SK-N-SH treated with all-trans-retinoic acid at 6 μM for 48 hours (cell line): ENCODE data around the gene SLC2A11.

Experiments used
- ATAC-seq: fragments of 200-7000 bp; cut with Tn5 transposase; 3 replicates; pipeline ENCODE4 v1.9.1; 2020; ENCODE audit warnings: mild to moderate bottlenecking, moderate library complexity
- ARNTL ChIP-seq: fragments of 450-650 bp; formaldehyde crosslinking; IDR thresholded peaks from 2 replicates; pipeline ENCODE4 v1.5.0; 2020; ENCODE audit warnings: low read depth, mild to moderate bottlenecking, moderate library complexity, borderline replicate concordance
- CSDC2 ChIP-seq: fragments of 250-450 bp; sonication (Bioruptor Pico); IDR thresholded peaks from 2 replicates; pipeline ENCODE4 v1.5.0; 2020; ENCODE audit warnings: mild to moderate bottlenecking, moderate library complexity
- ESRRG ChIP-seq: fragments of 250-450 bp; sonication (Bioruptor Pico); IDR thresholded peaks from 2 replicates; pipeline ENCODE4 v1.6.1; 2021; ENCODE audit warnings: mild to moderate bottlenecking
- GLIS3 ChIP-seq: fragments of 250-450 bp; sonication (Bioruptor Pico); IDR thresholded peaks from 2 replicates; pipeline ENCODE4 v1.5.0; 2020; ENCODE audit warnings: mild to moderate bottlenecking, moderate library complexity
- ISL1 ChIP-seq: fragments of 250-450 bp; sonication (Bioruptor Pico); IDR thresholded peaks from 2 replicates; pipeline ENCODE4 v2.1.2; 2022; ENCODE audit warnings: mild to moderate bottlenecking, moderate library complexity
- OSR1 ChIP-seq: fragments of 250-450 bp; sonication (Bioruptor Pico); IDR thresholded peaks from 2 replicates; pipeline ENCODE4 v1.8.0; 2022; ENCODE audit warnings: moderate library complexity, mild to moderate bottlenecking, inconsistent platforms
- RARB ChIP-seq: fragments of 250-450 bp; sonication (Bioruptor Pico); IDR thresholded peaks from 2 replicates; pipeline ENCODE4 v1.8.0; 2021; ENCODE audit warnings: mild to moderate bottlenecking, moderate library complexity
- TCF4 ChIP-seq: fragments of 250-450 bp; sonication (Bioruptor Pico); IDR thresholded peaks from 2 replicates; pipeline ENCODE4 v1.8.0; 2021; ENCODE audit warnings: mild to moderate bottlenecking, moderate library complexity, borderline replicate concordance
- TOX ChIP-seq: fragments of 250-450 bp; sonication (Bioruptor Pico); IDR thresholded peaks from 2 replicates; pipeline ENCODE4 v1.8.0; 2021; ENCODE audit warnings: mild to moderate bottlenecking, moderate library complexity, borderline replicate concordance
- ZC3H10 ChIP-seq: fragments of 250-450 bp; sonication (Bioruptor Pico); IDR thresholded peaks from 2 replicates; pipeline ENCODE4 v1.5.1; 2021; ENCODE audit warnings: mild to moderate bottlenecking, moderate library complexity
- ZFP3 ChIP-seq: fragments of 250-450 bp; sonication (Bioruptor Pico); IDR thresholded peaks from 2 replicates; pipeline ENCODE4 v1.5.0; 2020; ENCODE audit warnings: mild to moderate bottlenecking, moderate library complexity
- ZFP30 ChIP-seq: fragments of 450-650 bp; formaldehyde crosslinking; IDR thresholded peaks from 2 replicates; pipeline ENCODE4 v1.5.0; 2022; ENCODE audit warnings: mild to moderate bottlenecking, moderate library complexity
- ZNF565 ChIP-seq: fragments of 450-650 bp; formaldehyde crosslinking; conservative IDR thresholded peaks from 2 replicates; pipeline ENCODE4 v1.5.0; 2020; ENCODE audit warnings: low read depth, mild to moderate bottlenecking, moderate library complexity
- ZNF70 ChIP-seq: fragments of 450-650 bp; formaldehyde crosslinking; IDR thresholded peaks from 2 replicates; pipeline ENCODE4 v1.5.0; 2020; ENCODE audit warnings: mild to moderate bottlenecking, moderate library complexity
- ZNF8 ChIP-seq: fragments of 450-650 bp; formaldehyde crosslinking; IDR thresholded peaks from 2 replicates; pipeline ENCODE4 v1.5.0; 2020; ENCODE audit warnings: mild to moderate bottlenecking, moderate library complexity
- TF ChIP-seq, protein P1 (sequence below): fragments of 250-450 bp; sonication (Bioruptor Pico); IDR thresholded peaks from 2 replicates; pipeline ENCODE4 v1.8.0; 2020; ENCODE audit warnings: mild to moderate bottlenecking, moderate library complexity, borderline replicate concordance
- TF ChIP-seq, protein P2 (sequence below): fragments of 250-450 bp; sonication (Bioruptor Pico); IDR thresholded peaks from 2 replicates; pipeline ENCODE4 v1.5.0; 2020; ENCODE audit warnings: mild to moderate bottlenecking, moderate library complexity

Gene SLC2A11

DNA sequence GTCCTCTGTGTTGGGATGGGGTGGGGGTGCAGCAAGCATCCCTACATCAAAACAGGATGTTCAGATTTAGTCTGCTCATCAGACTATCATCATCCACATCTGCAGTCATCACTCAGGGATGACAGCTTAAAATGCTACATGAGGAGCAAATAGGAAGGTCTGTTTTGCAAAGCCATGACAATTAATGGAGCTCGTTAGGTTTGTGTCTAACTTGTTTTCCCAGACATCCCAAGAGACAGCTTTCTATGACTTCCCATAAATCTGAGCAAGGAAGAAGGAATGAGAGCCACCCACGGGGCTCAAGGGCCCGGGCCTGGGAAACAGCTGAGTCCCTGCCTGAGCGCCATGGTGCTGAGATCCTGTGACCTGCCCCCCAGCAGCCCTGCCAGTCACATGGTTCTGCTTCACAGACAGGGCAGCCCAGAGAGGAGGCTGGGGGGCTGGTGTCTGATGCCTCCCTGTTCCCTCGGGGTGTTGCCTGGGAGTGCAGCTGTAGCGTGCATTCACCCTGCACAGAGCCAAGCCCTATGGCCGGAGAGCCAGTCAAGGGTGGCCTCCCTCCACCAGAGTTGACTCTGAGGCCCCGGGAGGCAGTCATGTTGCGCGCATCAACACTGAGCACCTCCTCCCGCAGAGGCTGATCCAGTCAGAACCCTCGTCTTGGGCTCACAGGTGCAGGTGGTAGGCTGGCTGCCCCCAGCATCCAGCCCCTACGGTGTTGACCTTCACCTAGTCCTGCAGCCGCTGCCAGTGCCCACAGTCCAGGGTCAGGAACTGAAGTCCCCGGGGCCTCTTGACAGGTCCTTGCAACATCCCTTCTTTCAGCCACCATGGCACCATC lies 30.9 kb upstream of the SLC2A11 start (continued):
- TF ChIP-seq, protein P1, sequence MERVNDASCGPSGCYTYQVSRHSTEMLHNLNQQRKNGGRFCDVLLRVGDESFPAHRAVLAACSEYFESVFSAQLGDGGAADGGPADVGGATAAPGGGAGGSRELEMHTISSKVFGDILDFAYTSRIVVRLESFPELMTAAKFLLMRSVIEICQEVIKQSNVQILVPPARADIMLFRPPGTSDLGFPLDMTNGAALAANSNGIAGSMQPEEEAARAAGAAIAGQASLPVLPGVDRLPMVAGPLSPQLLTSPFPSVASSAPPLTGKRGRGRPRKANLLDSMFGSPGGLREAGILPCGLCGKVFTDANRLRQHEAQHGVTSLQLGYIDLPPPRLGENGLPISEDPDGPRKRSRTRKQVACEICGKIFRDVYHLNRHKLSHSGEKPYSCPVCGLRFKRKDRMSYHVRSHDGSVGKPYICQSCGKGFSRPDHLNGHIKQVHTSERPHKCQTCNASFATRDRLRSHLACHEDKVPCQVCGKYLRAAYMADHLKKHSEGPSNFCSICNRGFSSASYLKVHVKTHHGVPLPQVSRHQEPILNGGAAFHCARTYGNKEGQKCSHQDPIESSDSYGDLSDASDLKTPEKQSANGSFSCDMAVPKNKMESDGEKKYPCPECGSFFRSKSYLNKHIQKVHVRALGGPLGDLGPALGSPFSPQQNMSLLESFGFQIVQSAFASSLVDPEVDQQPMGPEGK (CRISPR knock-in tag), result no peak
- TF ChIP-seq ZNF565 (CRISPR knock-in tag), result no peak
- no peak for TF ChIP-seq OSR1 (CRISPR knock-in tag)

DNA sequence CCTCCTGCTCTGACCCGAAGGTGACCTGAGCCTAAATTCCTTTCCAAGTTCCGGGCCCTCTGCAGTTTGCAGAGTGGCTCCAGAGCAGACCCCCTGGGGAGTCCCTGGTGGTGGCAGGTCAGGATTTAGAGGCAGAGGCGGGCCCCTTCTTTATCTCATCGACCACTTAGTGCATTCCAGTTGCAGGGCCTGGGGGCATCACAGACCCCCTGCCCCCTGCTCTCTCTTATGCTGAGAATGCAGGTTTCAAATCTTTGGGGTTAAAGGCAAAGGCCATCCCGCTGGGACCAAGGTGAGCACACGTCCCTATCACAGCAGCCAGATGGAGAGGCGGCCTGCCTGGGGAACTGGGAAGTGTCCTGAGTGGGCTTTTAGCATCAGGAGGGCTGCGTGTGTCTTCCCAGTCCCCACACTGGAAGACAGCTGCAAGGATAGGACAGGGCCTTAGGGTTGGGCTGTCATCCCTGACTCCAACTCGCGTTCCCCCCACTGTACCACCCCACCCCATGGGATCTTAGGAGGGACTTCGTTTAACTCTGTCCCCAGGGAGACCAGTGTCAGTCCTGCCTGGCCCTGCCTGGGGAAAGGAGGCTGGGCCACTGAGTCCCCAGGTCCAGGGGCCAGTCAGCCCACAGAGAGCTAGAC lies 30.2 kb upstream of the SLC2A11 start:
- TF ChIP-seq, protein P2, sequence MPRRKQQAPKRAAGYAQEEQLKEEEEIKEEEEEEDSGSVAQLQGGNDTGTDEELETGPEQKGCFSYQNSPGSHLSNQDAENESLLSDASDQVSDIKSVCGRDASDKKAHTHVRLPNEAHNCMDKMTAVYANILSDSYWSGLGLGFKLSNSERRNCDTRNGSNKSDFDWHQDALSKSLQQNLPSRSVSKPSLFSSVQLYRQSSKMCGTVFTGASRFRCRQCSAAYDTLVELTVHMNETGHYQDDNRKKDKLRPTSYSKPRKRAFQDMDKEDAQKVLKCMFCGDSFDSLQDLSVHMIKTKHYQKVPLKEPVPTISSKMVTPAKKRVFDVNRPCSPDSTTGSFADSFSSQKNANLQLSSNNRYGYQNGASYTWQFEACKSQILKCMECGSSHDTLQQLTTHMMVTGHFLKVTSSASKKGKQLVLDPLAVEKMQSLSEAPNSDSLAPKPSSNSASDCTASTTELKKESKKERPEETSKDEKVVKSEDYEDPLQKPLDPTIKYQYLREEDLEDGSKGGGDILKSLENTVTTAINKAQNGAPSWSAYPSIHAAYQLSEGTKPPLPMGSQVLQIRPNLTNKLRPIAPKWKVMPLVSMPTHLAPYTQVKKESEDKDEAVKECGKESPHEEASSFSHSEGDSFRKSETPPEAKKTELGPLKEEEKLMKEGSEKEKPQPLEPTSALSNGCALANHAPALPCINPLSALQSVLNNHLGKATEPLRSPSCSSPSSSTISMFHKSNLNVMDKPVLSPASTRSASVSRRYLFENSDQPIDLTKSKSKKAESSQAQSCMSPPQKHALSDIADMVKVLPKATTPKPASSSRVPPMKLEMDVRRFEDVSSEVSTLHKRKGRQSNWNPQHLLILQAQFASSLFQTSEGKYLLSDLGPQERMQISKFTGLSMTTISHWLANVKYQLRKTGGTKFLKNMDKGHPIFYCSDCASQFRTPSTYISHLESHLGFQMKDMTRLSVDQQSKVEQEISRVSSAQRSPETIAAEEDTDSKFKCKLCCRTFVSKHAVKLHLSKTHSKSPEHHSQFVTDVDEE, result no peak
- TF ChIP-seq ISL1 (CRISPR knock-in tag), result no peak
- TF ChIP-seq OSR1 (CRISPR knock-in tag), result no peak
- no peak for TF ChIP-seq ZFP3 (CRISPR knock-in tag)
- ATAC-seq, result no peak

DNA sequence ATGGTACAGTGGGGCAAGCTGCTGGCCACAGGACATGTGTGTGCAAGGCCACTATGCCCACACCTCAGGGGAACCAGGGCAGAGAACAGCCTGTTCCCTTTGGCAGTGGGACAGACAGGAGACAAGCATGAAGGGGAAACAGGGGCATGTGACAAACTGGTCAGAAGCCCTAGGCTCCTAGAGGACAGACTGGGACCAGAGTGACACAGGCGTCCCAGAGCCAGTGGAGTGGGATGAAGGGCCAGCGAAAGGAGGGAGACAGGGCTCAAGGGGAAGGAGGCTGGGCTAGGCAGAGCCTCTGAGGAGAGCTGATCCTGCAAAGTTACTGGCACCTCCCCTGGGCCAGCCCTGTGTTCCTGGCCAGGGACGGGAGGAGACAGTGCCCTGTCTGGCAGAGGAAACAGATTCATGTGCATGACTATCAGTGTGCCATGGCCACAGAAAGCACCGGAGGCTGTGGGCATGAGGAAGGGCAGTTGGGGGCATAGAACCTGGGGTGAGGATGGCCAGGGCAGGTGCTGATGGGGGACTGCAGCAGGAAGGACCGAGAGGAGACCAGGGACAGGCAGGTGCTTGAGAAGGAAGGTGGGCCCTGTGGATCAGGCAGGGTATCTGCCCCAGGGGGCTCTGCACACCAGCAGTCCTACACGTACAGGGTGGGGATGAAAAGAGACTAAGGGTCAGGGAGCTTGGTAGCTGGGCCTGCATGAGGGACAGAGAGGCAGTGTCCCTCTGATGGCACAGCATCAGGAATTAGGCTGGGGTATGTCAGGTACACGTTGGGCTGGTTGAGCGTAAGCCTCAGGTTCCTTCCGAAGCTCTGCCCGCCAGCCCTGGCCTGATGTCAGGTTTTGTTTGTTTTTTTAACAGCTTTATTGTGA lies 28.6 kb upstream of the SLC2A11 start:
- ATAC-seq, result no peak
- TF ChIP-seq TCF4 (CRISPR knock-in tag), result no peak
- TF ChIP-seq RARB (CRISPR knock-in tag), result no peak
- TF ChIP-seq ISL1 (CRISPR knock-in tag), result no peak
- TF ChIP-seq ZNF565 (CRISPR knock-in tag), result no peak
- TF ChIP-seq OSR1 (CRISPR knock-in tag), result no peak
- TF ChIP-seq ZFP3 (CRISPR knock-in tag), result no peak
- TF ChIP-seq TOX, result no peak
- TF ChIP-seq ZFP30 (CRISPR knock-in tag), result no peak
- TF ChIP-seq, protein P1 (CRISPR knock-in tag), result no peak
- no peak for TF ChIP-seq ARNTL (CRISPR knock-in tag)
- no peak for TF ChIP-seq ZC3H10 (CRISPR knock-in tag)
- no peak for TF ChIP-seq CSDC2 (CRISPR knock-in tag)
- TF ChIP-seq ESRRG (CRISPR knock-in tag), result no peak
- no peak for TF ChIP-seq ZNF70 (CRISPR knock-in tag)
- no peak for TF ChIP-seq GLIS3 (CRISPR knock-in tag)

DNA sequence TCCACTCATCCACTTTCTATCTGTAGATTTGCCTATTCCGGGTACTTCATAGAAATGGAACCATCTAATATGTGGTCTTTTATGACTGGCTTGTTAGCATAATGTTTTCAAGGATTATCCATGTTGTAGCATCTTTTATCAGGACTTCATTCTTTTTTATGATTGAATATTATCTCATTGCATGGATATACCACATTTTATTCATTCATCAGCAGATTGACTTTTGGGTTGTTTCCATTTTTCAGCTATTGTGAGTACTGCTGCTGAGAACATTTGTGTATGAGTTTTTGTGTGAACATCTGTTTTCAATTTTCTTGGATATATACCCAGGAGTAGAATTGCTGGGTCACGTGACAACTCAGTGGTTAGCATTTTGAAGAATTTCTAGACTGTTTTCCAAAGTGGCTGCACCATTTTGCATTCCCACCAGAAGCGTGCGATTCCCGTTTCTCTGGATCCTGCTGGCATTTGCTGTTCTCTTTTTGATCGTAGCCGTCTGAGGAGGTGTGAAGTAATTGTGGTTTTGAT lies 27.8 kb upstream of the SLC2A11 start:
- no peak for TF ChIP-seq ZC3H10 (CRISPR knock-in tag)
- TF ChIP-seq ZFP3 (CRISPR knock-in tag), result peak; percentile 88
- TF ChIP-seq CSDC2 (CRISPR knock-in tag), result 0 out of 2 replicates have a peak, but pooled peaks have one; percentile 21
- TF ChIP-seq ZNF70 (CRISPR knock-in tag), result peak; percentile 86
- peak; percentile 100 for TF ChIP-seq ZNF8 (CRISPR knock-in tag)
- no peak for TF ChIP-seq ISL1 (CRISPR knock-in tag)
- peak; percentile 64 for ATAC-seq
